ENCODE results near the gene WDR3. TPM values are rescaled to one million over a fixed set of nuclear protein-coding genes. Genes with fewer than 3 reads are reported as not detected.

The WDR3 gene
- total RNA-seq, 3 donors from 2014 or later = 12.1 to 15.4 (median 13.6) TPM

GRCh38 chr1:117985973-117986372 lies 56.4 kb downstream of the WDR3 start:
- no peak for DNase-seq (ENCODE audit: low spot score in 2 of 2)
- no peak overlapping the region for H3K4me3 ChIP-seq
- H3K4me1 ChIP-seq = no peaks in the 10 kb centered on the region
- intact Hi-C loops (cut with DNase I; ENCODE audit: low total_unique reads) = no loop called here
- H3K27me3 ChIP-seq = no peaks in the 10 kb centered on the region
- no peaks in the 10 kb centered on the region for H3K9me3 ChIP-seq
- no peak for TF ChIP-seq POLR2A (IDR thresholded peaks at IDR 0.05)
- TF ChIP-seq CTCF (IDR thresholded peaks at IDR 0.05) = no peak
- no peak for TF ChIP-seq POLR2AphosphoS5 (IDR thresholded peaks at IDR 0.05)
- H3K27ac ChIP-seq = no peak overlapping the region
- H3K36me3 ChIP-seq = no peaks in the 10 kb centered on the region

- no peaks in the 10 kb centered on the region for H3K9me3 ChIP-seq
- intact Hi-C loops (cut with DNase I; ENCODE audit: low total_unique reads) = no loop called here
- no peak overlapping the region for H3K27ac ChIP-seq
- no peaks in the 10 kb centered on the region for H3K36me3 ChIP-seq
- no peaks in the 10 kb centered on the region for H3K4me1 ChIP-seq
- H3K27me3 ChIP-seq = no peaks in the 10 kb centered on the region
- TF ChIP-seq POLR2A (IDR thresholded peaks at IDR 0.05) = no peak
- TF ChIP-seq POLR2AphosphoS5 (IDR thresholded peaks at IDR 0.05) = no peak
- DNase-seq (ENCODE audit: low spot score in 2 of 2) = no peak
- no peak overlapping the region for H3K4me3 ChIP-seq
Observed at GRCh38 chr1:118004312-118004711, 74.8 kb downstream of the WDR3 start.

GRCh38 chr1:118007391-118007790 lies 77.9 kb downstream of the WDR3 start:
- Histone ChIP-seq H3K4me1 (no peaks in the 10 kb centered on the region), H3K36me3 (no peaks in the 10 kb centered on the region), H3K27ac (no peak overlapping the region), H3K4me3 (no peak overlapping the region), H3K9me3 (no peaks in the 10 kb centered on the region), H3K27me3 (no peaks in the 10 kb centered on the region)
- DNase-seq (ENCODE audit: low spot score in 2 of 2) = no peak
- no peak for TF ChIP-seq POLR2A (IDR thresholded peaks at IDR 0.05)
- no peak for TF ChIP-seq POLR2AphosphoS5 (IDR thresholded peaks at IDR 0.05)
- no peak for TF ChIP-seq CTCF (IDR thresholded peaks at IDR 0.05)
- intact Hi-C loops (cut with DNase I; ENCODE audit: low total_unique reads) = no loop called here

- Histone ChIP-seq H3K36me3 (no peaks in the 10 kb centered on the region), H3K27ac (no peak overlapping the region), H3K4me3 (no peak overlapping the region), H3K9me3 (no peaks in the 10 kb centered on the region), H3K27me3 (no peaks in the 10 kb centered on the region), H3K4me1 (no peaks in the 10 kb centered on the region)
- TF ChIP-seq POLR2A (IDR thresholded peaks at IDR 0.05) = no peak
- TF ChIP-seq POLR2AphosphoS5 (IDR thresholded peaks at IDR 0.05) = no peak
- no peak for TF ChIP-seq CTCF (IDR thresholded peaks at IDR 0.05)
- intact Hi-C loops (cut with DNase I; ENCODE audit: low total_unique reads) = no loop called here
- DNase-seq (ENCODE audit: low spot score in 2 of 2) = no peak
Observed at GRCh38 chr1:118008011-118008410, 78.5 kb downstream of the WDR3 start.

GRCh38 chr1:118012515-118013124 lies 83.1 kb downstream of the WDR3 start:
- H3K4me1 ChIP-seq = no peaks in the 10 kb centered on the region
- H3K9me3 ChIP-seq = no peaks in the 10 kb centered on the region
- no peaks in the 10 kb centered on the region for H3K36me3 ChIP-seq
- intact Hi-C loops (cut with DNase I; ENCODE audit: low total_unique reads) = no loop called here
- no peak for TF ChIP-seq CTCF (IDR thresholded peaks at IDR 0.05)
- no peak for TF ChIP-seq POLR2A (IDR thresholded peaks at IDR 0.05)
- TF ChIP-seq POLR2AphosphoS5 (IDR thresholded peaks at IDR 0.05) = no peak
- no peak overlapping the region for H3K4me3 ChIP-seq
- no peaks in the 10 kb centered on the region for H3K27me3 ChIP-seq
- DNase-seq (ENCODE audit: low spot score in 2 of 2) = no peak
- no peak overlapping the region for H3K27ac ChIP-seq

GRCh38 chr1:118013336-118013735 lies 83.8 kb downstream of the WDR3 start:
- H3K27me3 ChIP-seq = no peaks in the 10 kb centered on the region
- no peak overlapping the region for H3K4me3 ChIP-seq
- H3K36me3 ChIP-seq = no peaks in the 10 kb centered on the region
- H3K9me3 ChIP-seq = no peaks in the 10 kb centered on the region
- TF ChIP-seq POLR2A (IDR thresholded peaks at IDR 0.05) = no peak
- no peak for TF ChIP-seq CTCF (IDR thresholded peaks at IDR 0.05)
- TF ChIP-seq POLR2AphosphoS5 (IDR thresholded peaks at IDR 0.05) = no peak
- H3K4me1 ChIP-seq = no peaks in the 10 kb centered on the region
- intact Hi-C loops (cut with DNase I; ENCODE audit: low total_unique reads) = no loop called here
- H3K27ac ChIP-seq = no peak overlapping the region
- no peak for DNase-seq (ENCODE audit: low spot score in 2 of 2)

Measured in breast epithelium (tissue), 4 donors.